OCI-LY1 (cell line): Measurements from ENCODE around the gene XYLT1.
A peak's percentile ranks its signal among the peaks of the same experiment; 100 is the strongest.

Source experiments
- CTCF ChIP-seq: fragments of 200-600 bp; sonication (generic), shearing (Covaris generic); IDR thresholded peaks from 2 replicates; pipeline ENCODE4 v1.5.1; 2017; ENCODE audit warnings: mild to moderate bottlenecking, antibody characterized with exemption, low read length, moderate library complexity, mixed read lengths
- EZH2 ChIP-seq: fragments of 200-600 bp; sonication (generic), shearing (Covaris generic); IDR thresholded peaks from 2 replicates; pipeline ENCODE4 v1.8.0; 2017; ENCODE audit warnings: borderline replicate concordance, mixed run types, mild to moderate bottlenecking, antibody characterized with exemption, low read length, moderate library complexity, mixed read lengths

- no peak for TF ChIP-seq EZH2
- peak; percentile 42 for TF ChIP-seq CTCF
These were observed 3.8 kb upstream of the XYLT1 start for GRCh38 chr16:17474572-17474971.
